Right renal cortex interstitium (tissue), 3 donors: ENCODE measurements around the gene CDK10. TPM values are rescaled to one million over a fixed set of nuclear protein-coding genes. Genes with fewer than 3 reads are reported as not detected.

Experiments
- DNase-seq, 3 donors: peaks; one replicate each; pipeline ENCODE4 v3.0.0-alpha.2; 2013; ENCODE audit warnings: low read depth in 3 of 3, low spot score in 2 of 3
- polyA plus RNA-seq, 3 donors: library from polyadenylated mRNA; unstranded; fragments of 120-200 nt; gene quantifications; one replicate each; pipeline ENCODE4 v1.2.1, GENCODE V29; 2013; ENCODE audit not compliant: insufficient read length in 3 of 3

Gene CDK10
- polyA plus RNA-seq, 3 donors: 79.6 to 97.3 (median 83.1) TPM

GRCh38 chr16:89709716-89710432 is 23.4 kb downstream of the CDK10 start:
- no peak for DNase-seq

GRCh38 chr16:89710709-89711564 is 24.4 kb downstream of the CDK10 start:
- DNase-seq: no peak

GRCh38 chr16:89711601-89712273 is 25.2 kb downstream of the CDK10 start:
- peak in 1 of 3 donors; percentile 7 for DNase-seq

- DNase-seq: no peak
These were observed 25.8 kb downstream of the CDK10 start for GRCh38 chr16:89712274-89712781.

- DNase-seq: no peak
These were observed 30.0 kb downstream of the CDK10 start for GRCh38 chr16:89716493-89716892.

GRCh38 chr16:89716916-89717687 is 30.6 kb downstream of the CDK10 start:
- DNase-seq: no peak

- DNase-seq: no peak
These were observed 31.4 kb downstream of the CDK10 start for GRCh38 chr16:89717688-89718505.

GRCh38 chr16:89720551-89720812 is 34.0 kb downstream of the CDK10 start:
- no peak for DNase-seq

GRCh38 chr16:89720813-89721545 is 34.5 kb downstream of the CDK10 start, which contains the start of the genes VPS9D1 and ZNF276:
VPS9D1 (minus strand) TSS chr16:89720898; CDS start chr16:89720861, 37 bp downstream.
ZNF276 (plus strand) TSS chr16:89721537; CDS start chr16:89721641, 104 bp downstream.
- DNase-seq: peak in 1 of 3 donors; percentile 62

- peak in 1 of 3 donors; percentile 12 for DNase-seq
These were observed 35.3 kb downstream of the CDK10 start for GRCh38 chr16:89721546-89722391.

GRCh38 chr16:89722392-89723278 is 36.1 kb downstream of the CDK10 start:
- peak in 1 of 3 donors; percentile 4 for DNase-seq

GRCh38 chr16:89723279-89724250 is 37.1 kb downstream of the CDK10 start:
- no peak for DNase-seq

- DNase-seq: no peak
These were observed 41.1 kb downstream of the CDK10 start for GRCh38 chr16:89727406-89728120.

GRCh38 chr16:89729293-89729692 is 42.8 kb downstream of the CDK10 start:
- no peak for DNase-seq
